T-helper 1 cell treated with Interleukin-12 subunit alpha and Interleukin-12 subunit beta and Interleukin-4 antibody, amounts not matched to agents 30 μg/mL and 1 μg/mL, for 36 hours (primary cell): ENCODE data around the gene FAM53A.

Source experiments
- H3K27ac Mint-ChIP-seq: one replicate; pipeline ENCODE4 v1.8.0; 2021; ENCODE audit warnings: mild to moderate bottlenecking, mixed read lengths
- H3K27me3 Mint-ChIP-seq: one replicate; pipeline ENCODE4 v1.8.0; 2021; ENCODE audit warnings: low read depth, mixed read lengths
- H3K36me3 Mint-ChIP-seq: one replicate; pipeline ENCODE4 v1.8.0; 2021; ENCODE audit warnings: low read depth, mixed read lengths
- H3K4me1 Mint-ChIP-seq: one replicate; pipeline ENCODE4 v1.8.0; 2021; ENCODE audit warnings: low read depth, mixed read lengths
- H3K4me3 Mint-ChIP-seq: one replicate; pipeline ENCODE4 v1.8.0; 2021; ENCODE audit warnings: mild to moderate bottlenecking, moderate library complexity, mixed read lengths
- H3K9me3 Mint-ChIP-seq: one replicate; pipeline ENCODE4 v1.8.0; 2021; ENCODE audit warnings: mixed read lengths

The FAM53A gene

DNA sequence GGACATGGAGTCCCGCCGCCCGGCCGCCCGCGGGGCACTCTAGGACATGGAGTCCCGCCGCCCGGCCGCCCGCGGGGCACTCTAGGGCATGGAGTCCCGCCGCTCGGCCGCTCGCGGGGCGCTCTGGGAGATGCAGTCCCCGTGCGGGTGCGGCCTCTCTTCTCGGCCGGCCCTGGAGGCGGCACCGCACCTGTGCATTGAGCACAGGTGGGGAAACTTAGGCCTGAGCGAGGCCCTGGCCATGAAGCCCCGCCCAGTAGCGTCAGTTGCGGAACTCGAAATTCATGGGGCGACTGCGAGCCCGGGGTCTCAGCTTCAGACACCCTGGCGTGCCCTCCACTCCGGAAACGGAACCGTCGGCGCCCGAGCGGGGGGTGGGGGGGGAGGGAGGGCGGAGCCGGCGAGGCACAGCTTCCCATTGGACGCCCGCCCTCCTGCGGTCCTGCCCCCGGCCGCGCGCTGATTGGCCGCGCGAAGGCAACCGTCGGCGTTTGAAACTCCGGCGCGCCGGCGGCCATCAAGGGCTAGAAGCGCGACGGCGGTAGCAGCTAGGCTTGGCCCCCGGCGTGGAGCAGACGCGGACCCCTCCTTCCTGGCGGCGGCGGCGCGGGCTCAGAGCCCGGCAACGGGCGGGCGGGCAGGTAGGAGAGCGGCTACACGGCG lies 37.0 kb upstream of the FAM53A start, which contains the start of the genes TACC3 and TMEM129:
TSS of gene TACC3 (plus strand) at position 519 of the 663 bp plus-strand sequence. CDS start 1,901 bp downstream, outside the sequence.
TSS of gene TMEM129 (minus strand) at position 321 of the 663 bp plus-strand sequence. CDS start 486 bp downstream, outside the sequence.
- H3K27ac Mint-ChIP-seq: peak within 1 kb of the TSS; percentile 97
- H3K9me3 Mint-ChIP-seq: no peaks in the 10 kb centered on the region
- H3K27me3 Mint-ChIP-seq: no peaks in the 10 kb centered on the region
- H3K4me1 Mint-ChIP-seq: peaks cover 41% of the 10 kb centered on the region
- H3K36me3 Mint-ChIP-seq: peaks cover 31% of the 10 kb centered on the region
- H3K4me3 Mint-ChIP-seq: peak within 1 kb of the TSS; percentile 95

DNA sequence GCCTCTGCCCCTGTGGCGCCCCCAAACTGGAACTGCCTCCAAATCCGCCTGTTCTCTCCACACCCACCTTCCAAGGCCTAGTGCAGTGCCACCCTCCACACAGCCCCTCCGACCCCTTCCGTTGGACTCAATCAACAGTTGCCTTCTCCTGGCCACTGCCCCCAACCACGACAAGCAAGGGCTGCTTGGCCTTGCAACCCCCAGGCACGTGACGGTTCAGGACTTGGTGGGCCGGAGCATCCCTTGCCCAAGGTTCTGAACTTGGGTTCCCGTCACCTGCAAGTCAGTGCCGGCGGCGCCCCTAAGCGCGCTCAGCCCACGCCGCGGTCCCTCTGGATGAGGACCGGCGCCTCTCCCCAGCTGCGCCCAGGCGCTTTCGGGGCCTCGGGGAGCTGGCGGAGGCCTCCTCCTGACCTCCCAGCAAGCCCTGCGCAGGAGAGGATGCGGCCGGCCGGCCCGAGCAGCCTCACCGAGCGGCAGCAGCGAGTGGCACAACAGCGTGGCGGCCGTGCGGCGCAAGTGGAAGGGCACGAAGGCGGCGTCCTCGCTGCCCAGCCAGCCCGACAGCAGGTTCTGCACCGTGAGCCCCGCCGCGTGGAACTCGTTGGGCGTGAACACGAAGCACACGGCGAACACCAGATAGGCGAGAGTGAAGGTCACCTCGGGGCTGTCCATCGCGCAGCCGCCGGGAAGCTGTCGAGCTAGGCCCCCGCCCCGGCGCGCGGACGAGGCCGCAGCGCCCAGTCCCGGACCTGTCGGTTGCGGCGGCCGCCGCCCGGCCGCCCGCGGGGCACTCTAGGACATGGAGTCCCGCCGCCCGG lies 36.3 kb upstream of the FAM53A start:
- H3K4me3 Mint-ChIP-seq: peak overlapping the region; percentile 90
- peak overlapping the region; percentile 91 for H3K27ac Mint-ChIP-seq
- peaks cover 43% of the 10 kb centered on the region for H3K4me1 Mint-ChIP-seq
- no peaks in the 10 kb centered on the region for H3K9me3 Mint-ChIP-seq
- H3K36me3 Mint-ChIP-seq: peaks cover 27% of the 10 kb centered on the region
- H3K27me3 Mint-ChIP-seq: no peaks in the 10 kb centered on the region

DNA sequence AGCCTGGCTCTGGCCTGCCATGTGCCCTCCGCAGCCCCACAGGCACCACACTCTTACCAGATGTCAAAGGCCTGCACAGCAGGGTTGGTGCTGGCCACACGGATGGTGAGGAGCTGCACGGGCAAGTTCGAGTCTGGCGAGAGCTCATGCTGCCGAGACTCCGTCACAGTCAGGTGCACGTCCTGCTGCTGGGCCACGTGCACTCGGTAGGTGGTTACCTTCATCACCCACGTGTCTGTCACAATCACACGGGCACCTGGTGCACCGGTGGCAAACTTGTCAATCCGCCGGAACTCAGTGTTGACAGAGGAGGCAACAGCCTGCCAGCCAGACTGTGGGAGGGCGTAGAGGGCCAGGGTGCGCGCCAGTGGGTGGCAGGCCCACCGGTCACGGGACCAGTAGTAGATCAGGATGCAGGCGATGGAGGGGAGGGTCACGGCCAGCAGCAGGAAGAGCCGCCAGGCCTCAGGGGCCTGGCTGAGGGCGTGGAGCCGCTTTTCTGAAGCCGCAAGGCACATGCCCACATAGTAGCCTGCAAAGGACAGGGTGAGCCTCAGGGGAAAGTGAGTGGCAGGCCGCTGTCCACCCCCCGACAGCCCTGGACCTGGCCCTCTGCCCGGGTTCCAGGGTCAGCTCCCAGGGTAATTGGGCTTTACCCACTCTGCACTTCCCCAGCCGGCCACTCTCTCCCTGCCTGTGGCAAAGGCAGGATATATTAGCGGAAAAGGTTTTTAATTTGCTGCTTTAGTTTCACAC lies 34.2 kb upstream of the FAM53A start:
- peaks cover 50% of the 10 kb centered on the region for H3K4me1 Mint-ChIP-seq
- H3K36me3 Mint-ChIP-seq: peaks cover 14% of the 10 kb centered on the region
- H3K9me3 Mint-ChIP-seq: no peaks in the 10 kb centered on the region

DNA sequence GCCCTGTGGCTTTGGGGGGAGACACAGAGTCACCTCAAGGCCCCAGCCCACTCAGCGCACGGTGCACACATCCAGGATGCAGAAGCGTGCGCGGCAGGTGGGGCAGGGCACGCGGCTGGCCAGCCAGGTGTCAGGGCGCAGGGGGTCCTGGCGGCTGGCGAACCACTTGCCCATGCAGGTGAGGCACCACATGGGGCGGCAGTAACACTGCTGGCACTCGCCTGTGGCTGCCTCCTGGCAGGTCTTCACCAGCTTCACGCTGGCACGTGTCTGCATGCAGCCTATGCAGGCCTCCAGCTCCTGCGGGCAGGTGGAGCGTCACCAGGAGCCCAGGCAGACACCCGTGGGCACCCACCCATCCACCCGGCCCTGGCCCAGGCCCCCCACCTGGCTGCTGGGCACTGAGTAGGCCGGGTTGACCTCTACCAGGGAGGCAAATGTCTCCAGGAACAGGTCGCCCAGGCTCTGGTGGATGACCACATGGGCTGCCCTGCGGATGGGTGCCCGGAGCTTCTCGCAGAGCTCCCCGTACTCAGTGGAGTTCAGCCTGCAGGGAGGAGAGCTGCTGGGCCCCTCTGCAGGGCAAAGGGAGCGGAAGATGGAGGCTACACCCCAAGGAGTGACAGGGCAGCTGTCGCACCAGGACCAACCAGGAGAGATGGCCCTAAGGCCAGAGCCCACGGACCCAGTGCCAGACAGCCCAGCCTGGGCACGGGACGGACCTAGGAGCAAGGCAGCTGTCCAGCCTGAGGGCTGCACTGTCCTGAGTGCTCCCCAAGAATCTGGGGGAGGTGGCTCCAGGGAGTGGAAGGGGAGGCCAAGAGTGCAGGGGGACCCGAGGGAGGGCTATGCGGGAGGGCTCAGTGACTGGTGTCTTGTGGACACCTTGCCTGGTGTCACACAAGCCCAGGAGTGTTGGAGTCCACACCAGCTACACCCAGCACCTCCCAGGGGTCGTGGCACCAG lies 33.3 kb upstream of the FAM53A start:
- no peak overlapping the region for H3K4me3 Mint-ChIP-seq
- no peak overlapping the region for H3K27ac Mint-ChIP-seq
- peaks cover 45% of the 10 kb centered on the region for H3K4me1 Mint-ChIP-seq
- peaks cover 11% of the 10 kb centered on the region for H3K36me3 Mint-ChIP-seq
- H3K27me3 Mint-ChIP-seq: no peaks in the 10 kb centered on the region
- H3K9me3 Mint-ChIP-seq: no peaks in the 10 kb centered on the region

More for the DNA sequence above, 34.2 kb upstream of the FAM53A start:
- Mint-ChIP-seq H3K27ac (peak overlapping the region; percentile 57), H3K27me3 (no peaks in the 10 kb centered on the region), H3K4me3 (peak overlapping the region; percentile 59)

DNA sequence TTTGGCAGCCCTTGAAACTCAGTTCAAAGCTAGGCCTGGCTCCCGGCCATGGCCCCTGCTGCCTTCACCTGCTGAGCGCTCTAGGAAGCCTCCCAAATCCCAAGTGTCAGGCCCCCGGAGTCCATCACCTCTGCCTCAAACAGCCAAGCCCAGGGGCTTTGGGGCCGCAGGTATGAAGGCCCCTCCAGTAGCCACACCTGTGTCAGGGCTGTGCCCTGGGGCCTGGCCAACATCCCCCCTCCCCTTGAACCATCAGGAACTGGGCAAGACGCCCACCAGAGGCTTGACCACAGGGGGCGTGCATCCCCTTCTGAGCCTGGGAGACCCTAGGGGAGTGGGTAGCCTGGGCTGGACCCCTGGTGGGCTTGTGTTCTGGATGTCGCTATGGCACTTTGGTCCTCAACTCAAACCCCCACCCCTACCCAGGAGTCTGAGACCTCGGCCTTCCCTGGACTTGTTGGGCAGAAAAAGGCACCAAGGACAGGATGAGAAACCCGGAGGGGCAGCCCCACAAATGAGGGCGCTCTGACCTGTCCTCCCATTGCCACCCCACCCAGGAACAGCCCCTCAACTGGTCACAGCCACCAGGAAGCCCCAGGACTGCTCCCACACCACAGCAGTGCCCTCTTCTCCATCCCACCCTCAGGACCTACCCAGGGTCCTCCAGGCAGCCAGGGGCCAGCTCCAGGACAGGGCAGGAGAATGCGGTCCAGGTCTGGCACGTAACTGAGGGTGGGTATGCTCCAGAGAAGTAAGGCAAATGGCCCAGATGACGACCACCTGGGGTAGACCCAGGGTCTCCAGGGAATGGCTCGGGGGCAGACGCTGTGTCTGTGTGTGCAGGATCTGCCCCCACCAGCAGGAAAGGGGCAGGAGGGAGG lies 32.2 kb upstream of the FAM53A start:
- Mint-ChIP-seq H3K4me1 (peaks cover 43% of the 10 kb centered on the region), H3K4me3 (no peak overlapping the region), H3K27me3 (no peaks in the 10 kb centered on the region), H3K9me3 (no peaks in the 10 kb centered on the region), H3K36me3 (peaks cover 13% of the 10 kb centered on the region), H3K27ac (no peak overlapping the region)

DNA sequence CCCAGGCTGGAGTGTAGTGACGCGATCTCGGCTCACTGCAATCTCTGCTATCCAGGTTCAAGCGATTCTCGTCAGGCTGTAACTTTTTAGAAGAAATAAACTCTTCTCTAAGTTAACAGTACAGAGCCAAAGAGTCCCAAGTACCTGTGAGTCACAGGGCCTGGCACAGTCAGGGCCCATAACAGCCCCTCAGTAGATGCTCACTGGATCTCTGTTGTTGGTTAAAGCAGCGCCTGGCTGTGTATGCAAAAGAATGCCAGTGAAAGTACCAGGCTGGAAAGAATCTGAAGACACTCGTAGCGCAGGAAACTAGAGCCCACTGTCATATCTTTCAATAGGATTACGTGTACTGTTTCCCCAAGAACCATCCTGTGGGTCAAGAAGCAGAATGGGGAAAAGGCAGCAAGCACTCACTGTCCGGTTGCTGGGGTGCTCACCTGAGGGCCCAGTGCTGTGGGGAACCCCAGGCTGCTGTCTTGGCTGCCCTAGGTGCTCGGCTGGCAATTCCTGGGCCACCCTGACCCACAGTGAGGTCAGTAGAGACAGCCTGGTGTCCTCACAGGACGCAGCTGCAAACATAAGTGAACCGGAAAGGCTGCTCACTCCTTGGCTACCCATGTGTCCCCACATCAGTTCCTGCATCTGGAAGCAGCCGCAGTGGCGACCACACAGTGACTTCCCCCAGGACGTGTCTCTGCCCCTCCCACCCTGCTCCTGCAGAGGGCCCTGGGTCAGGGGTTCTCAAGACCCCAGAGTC lies 31.1 kb upstream of the FAM53A start:
- Mint-ChIP-seq H3K36me3 (peaks cover 18% of the 10 kb centered on the region), H3K9me3 (no peaks in the 10 kb centered on the region), H3K4me1 (peaks cover 50% of the 10 kb centered on the region), H3K27ac (peak overlapping the region; percentile 59), H3K4me3 (peak overlapping the region; percentile 99), H3K27me3 (no peaks in the 10 kb centered on the region)

DNA sequence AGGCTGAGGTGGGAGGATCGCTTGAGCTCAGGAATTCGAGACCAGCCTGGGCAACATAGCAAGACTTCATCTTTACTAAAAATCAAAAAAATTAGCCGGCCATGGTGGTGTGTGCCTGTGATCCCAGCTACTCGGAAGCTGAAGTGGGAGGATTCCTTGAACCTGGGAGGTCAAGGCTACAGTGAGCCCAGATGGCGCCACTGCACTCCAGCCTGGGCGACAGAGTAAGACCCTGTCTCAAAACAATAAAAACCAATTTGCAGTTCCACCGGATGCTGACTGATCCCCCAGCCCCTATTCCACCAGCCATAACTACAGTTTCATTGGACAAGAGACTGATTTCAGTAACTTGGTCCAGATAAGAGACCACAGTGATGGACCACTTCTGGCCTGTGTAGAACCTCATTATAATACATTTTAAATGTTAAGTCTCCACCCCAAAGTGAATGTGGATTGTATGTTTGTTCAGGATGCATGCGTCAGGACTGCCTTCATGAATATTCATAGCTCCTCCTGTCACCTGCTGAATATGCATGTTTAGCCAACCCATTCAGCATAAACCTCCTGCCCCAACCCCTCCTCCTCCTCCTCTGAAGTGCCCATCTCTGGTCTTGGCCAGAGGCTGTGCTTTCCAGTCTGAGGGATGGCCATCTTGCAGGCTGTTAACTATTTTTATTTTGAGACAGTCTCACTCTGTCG lies 30.3 kb upstream of the FAM53A start:
- H3K9me3 Mint-ChIP-seq: no peaks in the 10 kb centered on the region
- peaks cover 49% of the 10 kb centered on the region for H3K4me1 Mint-ChIP-seq
- no peaks in the 10 kb centered on the region for H3K27me3 Mint-ChIP-seq
- peaks cover 22% of the 10 kb centered on the region for H3K36me3 Mint-ChIP-seq
- peak overlapping the region; percentile 45 for H3K27ac Mint-ChIP-seq
- peak overlapping the region; percentile 99 for H3K4me3 Mint-ChIP-seq

DNA sequence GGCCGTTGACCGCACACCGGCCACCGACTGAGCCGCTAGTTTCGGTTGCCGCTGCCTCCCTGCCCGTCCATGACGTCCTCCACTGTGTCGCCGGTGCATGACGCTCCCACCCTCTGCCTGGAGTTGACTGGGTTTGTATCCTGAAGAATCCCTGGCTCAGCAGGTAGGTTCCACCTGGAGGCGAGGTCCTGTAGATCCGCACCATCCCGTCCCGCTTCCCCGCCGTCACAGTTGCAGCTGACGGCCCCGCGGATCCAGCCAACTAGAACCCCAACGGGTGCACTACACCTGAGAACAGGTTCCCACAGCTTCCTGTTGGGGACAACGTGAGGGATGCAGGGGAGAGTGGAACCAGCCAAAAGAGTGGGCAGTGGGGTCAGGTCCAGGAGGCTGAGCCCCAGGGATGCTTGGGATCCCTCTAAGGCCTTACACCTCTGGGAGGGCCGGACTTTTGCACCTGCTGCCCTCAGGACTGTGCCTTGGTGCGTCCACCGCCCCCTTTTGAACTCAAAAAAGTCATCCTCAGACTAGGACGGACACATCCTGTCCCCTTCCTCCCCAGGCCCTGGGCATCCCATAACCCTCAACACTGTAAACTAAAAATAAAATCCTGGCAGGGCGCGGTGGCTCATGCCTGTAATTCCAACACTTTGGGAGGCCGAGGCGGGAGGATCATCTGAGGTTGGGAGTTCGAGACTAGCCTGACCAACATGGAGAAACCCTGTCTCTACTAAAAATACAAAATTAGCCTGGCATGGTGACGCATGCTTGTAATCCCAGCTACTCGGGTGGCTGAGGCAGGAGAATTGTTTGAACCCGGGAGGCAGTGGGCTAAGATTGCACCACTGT lies 29.1 kb upstream of the FAM53A start:
- Mint-ChIP-seq H3K36me3 (peaks cover 26% of the 10 kb centered on the region), H3K27me3 (no peaks in the 10 kb centered on the region), H3K4me1 (peaks cover 57% of the 10 kb centered on the region), H3K27ac (peak overlapping the region; percentile 95), H3K4me3 (peak overlapping the region; percentile 99), H3K9me3 (no peaks in the 10 kb centered on the region)

DNA sequence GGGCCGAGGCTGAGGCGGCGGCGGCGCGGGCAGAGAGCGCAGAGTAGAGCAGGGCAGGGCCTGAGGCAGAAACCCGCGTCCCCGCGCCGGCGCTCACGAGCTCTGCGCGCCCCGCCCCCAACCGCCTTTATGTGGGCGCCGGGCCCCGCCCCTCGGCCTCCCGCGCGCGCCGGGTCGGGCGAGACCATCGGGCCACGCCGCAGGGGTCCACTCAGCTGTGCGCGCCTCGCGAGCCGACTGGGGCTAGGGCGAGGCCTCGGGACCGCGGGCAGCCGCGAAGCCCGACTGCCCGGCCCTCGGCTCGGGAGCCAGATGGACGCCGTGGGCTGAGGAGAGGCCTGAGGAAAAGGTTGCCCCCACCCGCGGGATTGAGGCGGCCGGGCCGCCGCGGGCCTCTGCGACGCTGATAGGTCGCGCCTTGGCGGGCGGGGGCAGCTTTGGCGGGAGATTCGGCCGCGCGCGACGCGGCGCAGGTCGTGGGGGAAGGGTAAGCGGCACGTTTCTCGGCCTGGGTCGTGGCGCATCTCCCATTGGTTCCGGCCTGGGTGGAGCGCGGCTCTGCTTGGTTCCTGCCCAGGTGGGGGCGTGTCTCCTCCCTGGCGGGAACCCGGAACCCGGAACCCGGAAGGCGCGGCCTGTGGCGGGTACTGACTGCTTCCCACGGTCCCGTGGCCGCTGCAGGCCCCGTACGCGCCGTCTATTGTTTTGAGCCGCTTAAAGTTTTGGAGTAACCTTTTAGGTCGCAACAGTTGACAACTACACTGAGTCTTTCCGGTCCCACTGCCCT lies 28.3 kb upstream of the FAM53A start, which contains the start of gene SLBP:
TSS of gene SLBP (minus strand) at position 104 of the 787 bp plus-strand sequence. CDS start 131 bp downstream, outside the sequence.
- Mint-ChIP-seq H3K27me3 (no peaks in the 10 kb centered on the region), H3K4me1 (peaks cover 58% of the 10 kb centered on the region), H3K36me3 (peaks cover 31% of the 10 kb centered on the region)

DNA sequence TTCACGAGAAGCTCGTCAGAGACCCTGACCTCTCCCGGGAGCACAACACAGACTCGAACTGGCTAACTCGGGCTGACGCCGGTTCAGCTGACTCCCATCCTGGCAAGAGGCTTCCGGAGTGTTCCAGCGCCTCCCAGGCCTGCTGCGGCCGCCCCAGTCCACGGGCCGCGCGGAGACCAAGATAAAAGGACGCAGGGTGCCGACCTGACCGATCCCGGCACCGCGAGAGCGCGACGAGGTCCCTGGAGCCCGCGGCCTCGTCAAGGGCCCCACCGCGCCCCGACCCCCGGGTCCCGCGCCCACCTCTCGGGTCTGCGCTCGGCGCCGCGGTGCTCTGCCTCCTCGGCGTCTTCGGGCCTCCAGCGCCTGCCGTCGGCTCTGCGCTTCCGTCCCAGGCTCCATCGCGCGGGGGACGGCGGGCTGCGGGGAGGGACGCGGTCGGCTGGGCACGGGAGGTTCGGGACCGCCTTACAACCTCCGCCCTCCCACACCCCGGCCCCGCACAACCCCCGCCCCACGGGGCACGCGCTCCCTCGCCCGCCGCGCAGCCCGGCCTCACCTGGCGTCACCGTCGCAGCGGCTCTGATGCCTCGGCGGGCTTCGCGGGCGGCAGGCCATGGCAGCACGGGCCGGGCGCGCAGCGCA lies 27.6 kb upstream of the FAM53A start:
- H3K27me3 Mint-ChIP-seq: no peaks in the 10 kb centered on the region
- H3K27ac Mint-ChIP-seq: peak overlapping the region; percentile 83
- H3K9me3 Mint-ChIP-seq: no peaks in the 10 kb centered on the region
- peaks cover 31% of the 10 kb centered on the region for H3K36me3 Mint-ChIP-seq
- peak overlapping the region; percentile 93 for H3K4me3 Mint-ChIP-seq
- H3K4me1 Mint-ChIP-seq: peaks cover 58% of the 10 kb centered on the region

More for the DNA sequence above, 28.3 kb upstream of the FAM53A start, which contains the start of gene SLBP:
- peak within 1 kb of the TSS; percentile 99 for H3K4me3 Mint-ChIP-seq
- no peaks in the 10 kb centered on the region for H3K9me3 Mint-ChIP-seq
- H3K27ac Mint-ChIP-seq: peak within 1 kb of the TSS; percentile 95
